Neural cell (in vitro differentiated cells): Measurements from ENCODE around the gene EML6. TPM values are rescaled to one million over a fixed set of nuclear protein-coding genes. Genes with fewer than 3 reads are reported as not detected.

Source experiments
- H2AFZ ChIP-seq: fragments of 200-600, 300-800 bp; sonication (generic), shearing (Covaris generic); 2 replicates; pipeline ENCODE4 v1.6.0; 2014; ENCODE audit warnings: low read depth, mild to moderate bottlenecking, antibody characterized with exemption, low read length, moderate library complexity
- H3F3A ChIP-seq: fragments of 200-600 bp; shearing (Covaris generic); 2 replicates; pipeline ENCODE4 v1.6.1; 2016; ENCODE audit warnings: mild to moderate bottlenecking, moderate library complexity, mixed read lengths, antibody characterized with exemption, low read length; ENCODE audit not compliant: insufficient read depth, poor library complexity, severe bottlenecking
- H3K27ac ChIP-seq: fragments of 200-600, 300-800 bp; sonication (generic), shearing (Covaris generic); 2 replicates; pipeline ENCODE4 v1.5.1; 2014; ENCODE audit warnings: mild to moderate bottlenecking, low read length, moderate library complexity
- H3K27me3 ChIP-seq: fragments of 300-800, 200-600 bp; sonication (generic), shearing (Covaris generic); 2 replicates; pipeline ENCODE4 v1.6.0; 2014; ENCODE audit warnings: mild to moderate bottlenecking, low read depth, low read length, moderate library complexity; ENCODE audit not compliant: insufficient read depth
- H3K36me3 ChIP-seq: fragments of 300-800, 200-600 bp; sonication (generic), shearing (Covaris generic); 2 replicates; pipeline ENCODE4 v1.5.1; 2014; ENCODE audit warnings: mild to moderate bottlenecking, antibody characterized with exemption, low read length, moderate library complexity; ENCODE audit not compliant: insufficient read depth
- H3K4me2 ChIP-seq: fragments of 300-800, 200-600 bp; sonication (generic), shearing (Covaris generic); 2 replicates; pipeline ENCODE4 v1.6.0; 2014; ENCODE audit warnings: mild to moderate bottlenecking, low read length
- H3K4me3 ChIP-seq: fragments of 300-800, 200-600 bp; sonication (generic), shearing (Covaris generic); 2 replicates; pipeline ENCODE4 v1.5.1; 2014; ENCODE audit warnings: mild to moderate bottlenecking, low read length, moderate library complexity
- H3K79me2 ChIP-seq: fragments of 200-600 bp; shearing (Covaris generic); replicated peaks from 2 replicates; pipeline ENCODE4 v1.6.0; 2014; ENCODE audit warnings: mild to moderate bottlenecking, low read length, moderate library complexity; ENCODE audit not compliant: insufficient read depth
- H3K9ac ChIP-seq: fragments of 300-800, 200-600 bp; sonication (generic), shearing (Covaris generic); 2 replicates; pipeline ENCODE4 v1.6.1; 2016; ENCODE audit warnings: mild to moderate bottlenecking, low read length, mixed read lengths
- H3K9me2 ChIP-seq: fragments of 200-600 bp; shearing (Covaris generic); 2 replicates; pipeline ENCODE4 v1.6.1; 2016; ENCODE audit warnings: mild to moderate bottlenecking, low read length, mixed read lengths; ENCODE audit not compliant: insufficient read depth
- H3K9me3 ChIP-seq: fragments of 200-600, 300-800 bp; sonication (generic), shearing (Covaris generic); 2 replicates; pipeline ENCODE4 v1.6.1; 2016; ENCODE audit warnings: mild to moderate bottlenecking, mixed run types, low read length, moderate library complexity, mixed read lengths
- H4K20me1 ChIP-seq: fragments of 200-600 bp; shearing (Covaris generic); 2 replicates; pipeline ENCODE4 v1.6.1; 2016; ENCODE audit warnings: mild to moderate bottlenecking, mixed run types; ENCODE audit not compliant: insufficient read depth
- EP300 ChIP-seq: fragments of 450-650 bp; conservative IDR thresholded peaks from 2 replicates; pipeline ENCODE4 v1.6.1; 2014; ENCODE audit warnings: antibody characterized with exemption, mild to moderate bottlenecking, moderate library complexity; ENCODE audit not compliant: poor library complexity, severe bottlenecking
- EZH2 ChIP-seq: fragments of 200-600, 300-800 bp; shearing (Covaris generic), sonication (generic); IDR thresholded peaks from 2 replicates; pipeline ENCODE4 v1.6.1; 2014; ENCODE audit warnings: antibody characterized with exemption, low read length, borderline replicate concordance, mild to moderate bottlenecking; ENCODE audit not compliant: insufficient read depth, poor library complexity, severe bottlenecking
- MXI1 ChIP-seq: fragments of 450-650 bp; conservative IDR thresholded peaks from 2 replicates; pipeline ENCODE4 v1.6.1; 2014; ENCODE audit warnings: antibody characterized with exemption, mild to moderate bottlenecking; ENCODE audit not compliant: poor library complexity, severe bottlenecking
- POLR2AphosphoS5 ChIP-seq: IDR thresholded peaks from 2 replicates; pipeline ENCODE4 v1.6.1; 2012
- RAD21 ChIP-seq: fragments of 450-650 bp; conservative IDR thresholded peaks from 2 replicates; pipeline ENCODE4 v1.6.1; 2014; ENCODE audit warnings: antibody characterized with exemption, mild to moderate bottlenecking, moderate library complexity
- SMC3 ChIP-seq: fragments of 450-650 bp; conservative IDR thresholded peaks from 2 replicates; pipeline ENCODE4 v1.6.1; 2014; ENCODE audit warnings: antibody characterized with exemption, mild to moderate bottlenecking, moderate library complexity; ENCODE audit not compliant: poor library complexity
- TAF1 ChIP-seq: IDR thresholded peaks from 2 replicates; pipeline ENCODE4 v1.6.1; 2012; ENCODE audit warnings: low read depth
- polyA plus RNA-seq: library from polyadenylated mRNA; depleted of rRNA; stranded (reverse); fragments of >200 nt; gene quantifications from 2 replicates; pipeline ENCODE4 v1.2.3, GENCODE V29; 2014
- TF ChIP-seq, protein P1 (sequence below): fragments of 450-650 bp; IDR thresholded peaks from 2 replicates; pipeline ENCODE4 v1.5.1; 2014; ENCODE audit warnings: antibody characterized with exemption, mild to moderate bottlenecking, moderate library complexity; ENCODE audit not compliant: poor library complexity, severe bottlenecking
- TF ChIP-seq, protein P2 (sequence below): IDR thresholded peaks from 2 replicates; pipeline ENCODE4 v1.6.1; 2012; ENCODE audit warnings: borderline replicate concordance

Gene EML6
- polyA plus RNA-seq, 1 donor from 2014 or later: 13.4 TPM

DNA sequence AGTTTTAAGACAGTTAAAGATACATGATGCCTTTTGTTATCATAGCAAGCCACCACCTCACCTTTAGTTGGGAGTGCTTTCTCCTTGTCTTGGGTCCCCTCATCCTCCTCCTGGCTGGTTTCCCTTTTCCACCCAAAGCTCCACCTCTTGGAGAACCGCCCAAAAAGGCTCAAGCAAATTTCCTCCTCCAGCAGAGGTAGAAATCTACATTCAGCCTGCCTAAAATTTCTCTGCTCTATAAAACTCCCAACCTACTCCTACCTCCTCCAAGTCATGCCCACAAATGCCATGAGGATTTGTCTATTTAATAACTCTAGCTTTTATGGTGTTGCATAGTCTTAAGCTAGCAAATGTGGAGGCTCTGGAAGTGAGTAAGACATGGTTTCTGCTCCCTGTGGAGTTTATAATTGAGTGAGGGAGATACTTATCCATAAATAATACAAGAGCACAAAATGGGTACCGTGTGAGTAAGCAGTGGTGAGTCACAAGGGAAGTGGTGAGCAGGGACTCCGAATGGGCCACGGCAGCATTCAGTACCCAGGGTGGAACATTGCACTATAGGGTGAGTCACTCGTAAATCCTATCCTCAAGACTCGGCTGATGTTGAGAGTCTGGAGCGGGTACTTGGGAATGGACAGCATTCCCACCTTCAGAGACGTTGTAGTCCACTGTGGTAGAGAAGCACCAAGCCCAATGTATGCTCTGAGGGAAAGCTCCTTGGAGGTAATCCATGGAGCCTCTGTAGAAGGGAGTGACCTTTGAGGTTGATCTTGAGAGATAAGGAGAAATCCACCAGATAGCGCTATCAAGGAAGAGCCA, 180.5 kb downstream of the EML6 start:
- Histone ChIP-seq H4K20me1 (no peaks in the 10 kb centered on the region), H3K4me3 (no peak overlapping the region), H3F3A (no peaks in the 10 kb centered on the region), H3K27ac (no peak overlapping the region), H3K9me3 (no peaks in the 10 kb centered on the region), H3K9me2 (no peaks in the 10 kb centered on the region), H3K36me3 (no peaks in the 10 kb centered on the region), H2AFZ (no peak overlapping the region), H3K4me2 (no peak overlapping the region), H3K27me3 (no peaks in the 10 kb centered on the region), H3K79me2 (no peaks in the 10 kb centered on the region), H3K9ac (no peak overlapping the region)
- TF ChIP-seq TAF1 (no peak), SMC3 (no peak), EZH2 (no peak), MXI1 (no peak), RAD21 (no peak), POLR2AphosphoS5 (no peak), EP300 (no peak)
- TF ChIP-seq, protein P1, sequence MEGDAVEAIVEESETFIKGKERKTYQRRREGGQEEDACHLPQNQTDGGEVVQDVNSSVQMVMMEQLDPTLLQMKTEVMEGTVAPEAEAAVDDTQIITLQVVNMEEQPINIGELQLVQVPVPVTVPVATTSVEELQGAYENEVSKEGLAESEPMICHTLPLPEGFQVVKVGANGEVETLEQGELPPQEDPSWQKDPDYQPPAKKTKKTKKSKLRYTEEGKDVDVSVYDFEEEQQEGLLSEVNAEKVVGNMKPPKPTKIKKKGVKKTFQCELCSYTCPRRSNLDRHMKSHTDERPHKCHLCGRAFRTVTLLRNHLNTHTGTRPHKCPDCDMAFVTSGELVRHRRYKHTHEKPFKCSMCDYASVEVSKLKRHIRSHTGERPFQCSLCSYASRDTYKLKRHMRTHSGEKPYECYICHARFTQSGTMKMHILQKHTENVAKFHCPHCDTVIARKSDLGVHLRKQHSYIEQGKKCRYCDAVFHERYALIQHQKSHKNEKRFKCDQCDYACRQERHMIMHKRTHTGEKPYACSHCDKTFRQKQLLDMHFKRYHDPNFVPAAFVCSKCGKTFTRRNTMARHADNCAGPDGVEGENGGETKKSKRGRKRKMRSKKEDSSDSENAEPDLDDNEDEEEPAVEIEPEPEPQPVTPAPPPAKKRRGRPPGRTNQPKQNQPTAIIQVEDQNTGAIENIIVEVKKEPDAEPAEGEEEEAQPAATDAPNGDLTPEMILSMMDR: no peak
- TF ChIP-seq, protein P2, sequence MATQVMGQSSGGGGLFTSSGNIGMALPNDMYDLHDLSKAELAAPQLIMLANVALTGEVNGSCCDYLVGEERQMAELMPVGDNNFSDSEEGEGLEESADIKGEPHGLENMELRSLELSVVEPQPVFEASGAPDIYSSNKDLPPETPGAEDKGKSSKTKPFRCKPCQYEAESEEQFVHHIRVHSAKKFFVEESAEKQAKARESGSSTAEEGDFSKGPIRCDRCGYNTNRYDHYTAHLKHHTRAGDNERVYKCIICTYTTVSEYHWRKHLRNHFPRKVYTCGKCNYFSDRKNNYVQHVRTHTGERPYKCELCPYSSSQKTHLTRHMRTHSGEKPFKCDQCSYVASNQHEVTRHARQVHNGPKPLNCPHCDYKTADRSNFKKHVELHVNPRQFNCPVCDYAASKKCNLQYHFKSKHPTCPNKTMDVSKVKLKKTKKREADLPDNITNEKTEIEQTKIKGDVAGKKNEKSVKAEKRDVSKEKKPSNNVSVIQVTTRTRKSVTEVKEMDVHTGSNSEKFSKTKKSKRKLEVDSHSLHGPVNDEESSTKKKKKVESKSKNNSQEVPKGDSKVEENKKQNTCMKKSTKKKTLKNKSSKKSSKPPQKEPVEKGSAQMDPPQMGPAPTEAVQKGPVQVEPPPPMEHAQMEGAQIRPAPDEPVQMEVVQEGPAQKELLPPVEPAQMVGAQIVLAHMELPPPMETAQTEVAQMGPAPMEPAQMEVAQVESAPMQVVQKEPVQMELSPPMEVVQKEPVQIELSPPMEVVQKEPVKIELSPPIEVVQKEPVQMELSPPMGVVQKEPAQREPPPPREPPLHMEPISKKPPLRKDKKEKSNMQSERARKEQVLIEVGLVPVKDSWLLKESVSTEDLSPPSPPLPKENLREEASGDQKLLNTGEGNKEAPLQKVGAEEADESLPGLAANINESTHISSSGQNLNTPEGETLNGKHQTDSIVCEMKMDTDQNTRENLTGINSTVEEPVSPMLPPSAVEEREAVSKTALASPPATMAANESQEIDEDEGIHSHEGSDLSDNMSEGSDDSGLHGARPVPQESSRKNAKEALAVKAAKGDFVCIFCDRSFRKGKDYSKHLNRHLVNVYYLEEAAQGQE: no peak

DNA sequence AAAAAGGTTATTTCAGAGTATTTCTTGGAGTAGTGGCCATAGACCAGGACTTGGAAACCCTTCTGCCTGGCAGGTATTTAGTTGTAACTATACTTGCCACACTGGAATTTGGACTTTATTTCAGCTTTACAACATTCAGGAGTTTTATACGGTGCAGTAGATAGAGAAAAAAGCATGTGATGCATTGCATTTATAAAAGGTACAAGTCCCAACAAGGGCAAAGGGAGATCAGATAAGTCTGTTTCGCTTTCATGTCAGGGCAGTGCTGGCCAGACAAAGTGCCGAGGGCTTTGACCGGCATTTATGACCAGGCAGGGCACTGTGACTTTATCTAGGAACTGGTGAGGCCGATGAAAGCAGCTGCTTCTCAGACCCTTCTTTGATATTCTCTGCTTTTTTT, 181.4 kb downstream of the EML6 start:
- H3K9me2 ChIP-seq: no peaks in the 10 kb centered on the region
- H3F3A ChIP-seq: no peaks in the 10 kb centered on the region
- no peak overlapping the region for H3K27ac ChIP-seq
- no peak overlapping the region for H2AFZ ChIP-seq
- H3K36me3 ChIP-seq: no peaks in the 10 kb centered on the region
- no peak overlapping the region for H3K9ac ChIP-seq
- TF ChIP-seq, protein P1: no peak
- TF ChIP-seq MXI1 (no peak), POLR2AphosphoS5 (no peak), RAD21 (no peak), SMC3 (no peak), TAF1 (no peak), EZH2 (no peak), EP300 (no peak)
- TF ChIP-seq, protein P2: no peak
- no peaks in the 10 kb centered on the region for H3K9me3 ChIP-seq
- H3K4me2 ChIP-seq: no peak overlapping the region
- no peak overlapping the region for H3K4me3 ChIP-seq
- no peaks in the 10 kb centered on the region for H3K79me2 ChIP-seq
- H3K27me3 ChIP-seq: no peaks in the 10 kb centered on the region
- no peaks in the 10 kb centered on the region for H4K20me1 ChIP-seq
